OCI-LY7 (cell line): Measurements from ENCODE around the gene CNTN5. TPM values are rescaled to one million over a fixed set of nuclear protein-coding genes. Genes with fewer than 3 reads are reported as not detected.

Experiments used
- BruUV-seq: library from RNA; stranded (reverse); fragments of 400-500 nt; replicated peaks from 2 replicates; lab custom pipeline; 2021; lab: Mats Ljungman, UMichigan
- CTCF ChIA-PET: fragments of 300-600 bp; sonication (Branson Sonifier 250); formaldehyde crosslinking; loops from one replicate; lab custom pipeline; 2022; ENCODE audit warnings: antibody characterized with exemption; ENCODE audit not compliant: unreplicated experiment; lab: Charles Lee
- POLR2A ChIA-PET: fragments of 300-600 bp; sonication (Branson Sonifier 250); formaldehyde crosslinking; loops from one replicate; lab custom pipeline; 2022; ENCODE audit warnings: antibody characterized with exemption; lab: Charles Lee
- DNase-seq: peaks from one replicate; pipeline ENCODE4 v3.0.0-alpha.2; 2015; ENCODE audit warnings: low spot score
- H2AFZ ChIP-seq: fragments of 200-600 bp; sonication (generic), shearing (Covaris generic); 2 replicates; pipeline ENCODE4 v1.6.1; 2014; ENCODE audit warnings: mild to moderate bottlenecking, antibody characterized with exemption, low read length, moderate library complexity
- H3K27ac ChIP-seq: fragments of 200-600 bp; sonication (generic); 2 replicates; pipeline ENCODE4 v1.5.1; 2014; ENCODE audit warnings: mixed run types, low read depth, mild to moderate bottlenecking, moderate library complexity, low read length, inconsistent platforms; ENCODE audit not compliant: poor library complexity, severe bottlenecking
- H3K36me3 ChIP-seq: fragments of 200-600 bp; sonication (generic); 2 replicates; pipeline ENCODE4 v1.6.1; 2014; ENCODE audit warnings: mild to moderate bottlenecking, antibody characterized with exemption, low read length, moderate library complexity, mixed read lengths; ENCODE audit not compliant: insufficient read depth
- H3K4me1 ChIP-seq: fragments of 200-600 bp; sonication (generic); 2 replicates; pipeline ENCODE4 v1.5.1; 2014; ENCODE audit warnings: mild to moderate bottlenecking, low read length; ENCODE audit not compliant: insufficient read depth, poor library complexity, severe bottlenecking
- H3K4me2 ChIP-seq: fragments of 200-600 bp; sonication (generic); 2 replicates; pipeline ENCODE4 v1.6.1; 2014; ENCODE audit warnings: mild to moderate bottlenecking, low read length
- H3K4me3 ChIP-seq: fragments of 200-600 bp; sonication (generic); 2 replicates; pipeline ENCODE4 v1.5.1; 2014; ENCODE audit warnings: mild to moderate bottlenecking, low read depth, low read length; ENCODE audit not compliant: poor library complexity, severe bottlenecking
- H3K79me2 ChIP-seq: fragments of 200-600 bp; sonication (generic); 2 replicates; pipeline ENCODE4 v1.6.1; 2016; ENCODE audit warnings: low read depth, mild to moderate bottlenecking, low read length, moderate library complexity, mixed read lengths; ENCODE audit not compliant: insufficient read depth
- H3K9me2 ChIP-seq: fragments of 200-600 bp; sonication (generic); 2 replicates; pipeline ENCODE4 v1.6.1; 2016; ENCODE audit warnings: mild to moderate bottlenecking, low read length, mixed read lengths; ENCODE audit not compliant: insufficient read depth
- H3K9me3 ChIP-seq: fragments of 200-600 bp; sonication (generic); 2 replicates; pipeline ENCODE4 v1.6.1; 2014; ENCODE audit warnings: mild to moderate bottlenecking, mixed run types, low read length, mixed read lengths
- H4K20me1 ChIP-seq: fragments of 200-600 bp; sonication (generic); 2 replicates; pipeline ENCODE4 v1.6.1; 2014; ENCODE audit warnings: mild to moderate bottlenecking, antibody characterized with exemption, low read length, moderate library complexity, mixed read lengths; ENCODE audit not compliant: insufficient read depth
- CTCF ChIP-seq: fragments of 200-600 bp; sonication (generic); conservative IDR thresholded peaks from 2 replicates; pipeline ENCODE4 v1.5.1; 2014; ENCODE audit warnings: mild to moderate bottlenecking, antibody characterized with exemption, low read length, moderate library complexity, mixed read lengths
- EZH2phosphoT487 ChIP-seq: fragments of 200-600 bp; sonication (generic); IDR thresholded peaks from 2 replicates; pipeline ENCODE4 v1.6.1; 2018; ENCODE audit warnings: low read depth, borderline replicate concordance, mild to moderate bottlenecking, mixed run types, antibody characterized with exemption, low read length, moderate library complexity, mixed read lengths
- intact Hi-C: fragments of 100-400 bp; cut with micrococcal nuclease; formaldehyde crosslinking; loops from one replicate; pipeline ENCODE4 v1.10.0; 2022; ENCODE audit not compliant: unreplicated experiment
- total RNA-seq, 2 experiments: library from RNA; depleted of rRNA in 1 of 2; stranded (reverse); fragments of >200 nt in 1 of 2; shearing (Covaris generic) in 1 of 2; gene quantifications; 2 replicates each; pipeline ENCODE4 v1.2.3, GENCODE V29; 2014 to 2022

The CNTN5 gene
- total RNA-seq, 2 experiments from 2014 or later, result not detected

GRCh38 chr11:99320769-99321290, 300.1 kb downstream of the CNTN5 start:
- no TSS peak for BruUV-seq
- CTCF ChIA-PET, result no interaction called here
- POLR2A ChIA-PET, result no interaction called here

GRCh38 chr11:99325847-99326246, 305.1 kb downstream of the CNTN5 start:
- ChIA-PET POLR2A (interaction anchor here (0.7 kb wide), 1 partner anchor 18 kb away, joined by 3 read pairs; no protein-coding TSS in a partner anchor), CTCF (no interaction called here)
- no peak for DNase-seq
- H3K36me3 ChIP-seq, result no peaks in the 10 kb centered on the region
- H3K27ac ChIP-seq, result no peak overlapping the region
- TF ChIP-seq CTCF (no peak), EZH2phosphoT487 (no peak)
- no peaks in the 10 kb centered on the region for H3K4me1 ChIP-seq
- no TSS peak for BruUV-seq
- H3K79me2 ChIP-seq, result no peaks in the 10 kb centered on the region
- H4K20me1 ChIP-seq, result no peaks in the 10 kb centered on the region
- no peak overlapping the region for H3K4me3 ChIP-seq
- H3K4me2 ChIP-seq, result no peak overlapping the region
- intact Hi-C loops, result no loop called here
- H3K9me3 ChIP-seq, result no peaks in the 10 kb centered on the region
- no peak overlapping the region for H2AFZ ChIP-seq
- no peaks in the 10 kb centered on the region for H3K9me2 ChIP-seq

More at GRCh38 chr11:99320769-99321290, 300.1 kb downstream of the CNTN5 start:
- Histone ChIP-seq H2AFZ (no peak overlapping the region), H3K9me2 (no peaks in the 10 kb centered on the region), H3K9me3 (no peaks in the 10 kb centered on the region), H3K4me2 (no peak overlapping the region), H3K36me3 (no peaks in the 10 kb centered on the region), H4K20me1 (no peaks in the 10 kb centered on the region), H3K4me1 (no peaks in the 10 kb centered on the region), H3K4me3 (no peak overlapping the region), H3K27ac (no peak overlapping the region), H3K79me2 (no peaks in the 10 kb centered on the region)
- intact Hi-C loops, result no loop called here
- TF ChIP-seq EZH2phosphoT487 (no peak), CTCF (no peak)
- DNase-seq, result no peak

- no peaks in the 10 kb centered on the region for H3K4me1 ChIP-seq
- H4K20me1 ChIP-seq, result no peaks in the 10 kb centered on the region
- no peaks in the 10 kb centered on the region for H3K79me2 ChIP-seq
- no peaks in the 10 kb centered on the region for H3K9me3 ChIP-seq
- no peak overlapping the region for H2AFZ ChIP-seq
- no peak overlapping the region for H3K4me3 ChIP-seq
- no peak for DNase-seq
- ChIA-PET POLR2A (no interaction called here), CTCF (no interaction called here)
- BruUV-seq, result no TSS peak
- no peak overlapping the region for H3K4me2 ChIP-seq
- H3K36me3 ChIP-seq, result no peaks in the 10 kb centered on the region
- intact Hi-C loops, result no loop called here
- H3K9me2 ChIP-seq, result no peaks in the 10 kb centered on the region
- TF ChIP-seq CTCF, result no peak
- no peak for TF ChIP-seq EZH2phosphoT487
- no peak overlapping the region for H3K27ac ChIP-seq
These were observed 306.3 kb downstream of the CNTN5 start for GRCh38 chr11:99327066-99327465.
